ENCODE results near the gene HCRT. TPM values are rescaled to one million over a fixed set of nuclear protein-coding genes. Genes with fewer than 3 reads are reported as not detected.
"Not testable (repeated sequence)": the region's sequence is repeated elsewhere in the genome, so short reads cannot be mapped to it uniquely, and the experiment has no call there.

HCRT gene
- total and polyA plus RNA-seq, 7 donors, result not detected

- WGBS, 3 donors, result 30 to 31% (median 30%) methylated on average over 7 of the region's 7 CpGs
- DNase-seq (peak; percentile 71 to 86), ATAC-seq (peak; percentile 87 to 93 (median 89))
- Histone ChIP-seq H3K4me3 (no peak overlapping the region), H3K36me3 (ENCODE audit: insufficient read depth in 1 of 2, low read depth in 1 of 2) (peaks cover 0 to 7% of the 10 kb centered on the region in 2 donors), H3K27me3 (ENCODE audit: insufficient read depth in 3 of 3, low read length in 2 of 3) (no peaks in the 10 kb centered on the region), H3K27ac (peak overlapping the region; percentile 85), H3K9me3 (no peaks in the 10 kb centered on the region), H3K4me1 (peaks cover 72% of the 10 kb centered on the region)
- no peak for TF ChIP-seq CTCF (IDR thresholded peaks at IDR 0.05)
- intact Hi-C loops (cut with DNase I), result no loop called here
These were observed 42.8 kb downstream of the HCRT start for GRCh38 chr17:42142371-42142896.

DNA sequence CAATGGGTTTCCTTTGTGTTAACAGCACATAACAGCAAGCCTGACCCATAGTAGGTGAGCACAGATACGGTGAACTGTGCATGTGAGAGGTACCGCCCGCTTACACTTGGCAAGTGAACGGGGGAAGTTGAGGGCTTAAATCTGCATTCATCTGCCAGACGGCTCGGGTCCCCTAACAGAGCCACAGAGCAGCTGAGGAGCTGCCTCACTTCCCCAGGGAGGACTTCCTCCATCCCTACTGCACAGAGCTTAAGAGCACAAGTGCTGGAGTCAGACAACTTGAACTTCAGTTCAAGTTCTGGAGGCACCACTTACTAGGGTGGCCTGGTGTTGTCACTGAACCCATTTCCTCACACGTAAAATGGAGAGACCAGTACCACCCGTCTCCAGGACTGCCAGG is 43.9 kb downstream of the HCRT start:
- DNase-seq, result no peak
- Histone ChIP-seq H3K4me1 (peaks cover 82% of the 10 kb centered on the region), H3K27me3 (ENCODE audit: insufficient read depth in 3 of 3, low read length in 2 of 3) (no peaks in the 10 kb centered on the region), H3K4me3 (no peak overlapping the region), H3K9me3 (no peaks in the 10 kb centered on the region), H3K36me3 (ENCODE audit: insufficient read depth in 1 of 2, low read depth in 1 of 2) (peaks cover 0 to 15% of the 10 kb centered on the region in 2 donors), H3K27ac (peak overlapping the region; percentile 85)
- WGBS, 3 donors, result 57 to 60% (median 58%) methylated on average over 8 of the region's 8 CpGs
- intact Hi-C loops (cut with DNase I), result no loop called here
- ATAC-seq, result no peak
- no peak for TF ChIP-seq CTCF (IDR thresholded peaks at IDR 0.05)

- Histone ChIP-seq H3K27ac (peak overlapping the region; percentile 85), H3K36me3 (ENCODE audit: insufficient read depth in 1 of 2, low read depth in 1 of 2) (peaks cover 0 to 19% of the 10 kb centered on the region in 2 donors), H3K4me1 (peaks cover 89% of the 10 kb centered on the region)
- H3K27me3 ChIP-seq (ENCODE audit: insufficient read depth in 3 of 3, low read length in 2 of 3); DNase-seq; intact Hi-C loops (cut with DNase I); H3K9me3 ChIP-seq; H3K4me3 ChIP-seq; ATAC-seq: not testable (repeated sequence)
- 93 to 100% (median 95%) methylated on average over 7 of the region's 7 CpGs for WGBS, 3 donors
These were observed 44.6 kb downstream of the HCRT start for GRCh38 chr17:42140690-42141089.

DNA sequence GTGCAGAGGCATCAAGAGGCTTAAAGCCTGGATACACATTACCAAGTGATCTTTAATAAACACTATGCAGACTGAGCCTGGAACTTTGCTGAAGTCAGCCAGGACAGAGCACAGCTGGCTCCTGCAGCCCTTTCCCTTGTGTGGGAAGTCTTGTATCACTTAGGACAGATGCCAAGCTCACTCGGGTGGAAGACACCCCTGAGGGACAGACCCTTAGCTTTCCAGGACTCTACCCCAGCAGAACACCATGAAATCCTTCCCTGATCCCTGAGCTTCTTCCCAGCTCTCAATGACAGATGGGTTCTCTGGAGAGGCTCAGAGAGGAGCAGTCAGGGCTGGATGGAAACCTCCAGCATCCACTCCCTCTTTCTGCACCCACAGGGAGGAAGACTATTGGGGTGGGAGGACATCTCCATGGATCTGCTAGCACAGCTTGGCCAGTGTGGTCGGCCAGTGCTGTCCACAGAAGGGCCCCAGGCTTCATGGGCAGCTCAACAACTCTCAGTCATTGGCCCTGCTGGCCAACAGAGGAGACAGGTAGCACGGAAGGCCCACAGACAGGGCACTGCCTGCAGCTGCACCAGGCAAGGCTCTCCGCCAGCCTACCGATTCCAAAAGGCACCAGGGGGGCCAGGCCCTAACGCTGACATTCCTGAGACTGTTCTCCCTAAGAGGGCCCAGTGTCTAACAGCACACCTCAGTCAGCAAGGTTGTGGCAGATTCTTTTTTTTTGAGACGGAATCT is 46.3 kb downstream of the HCRT start:
- peaks cover 0 to 19% of the 10 kb centered on the region in 2 donors for H3K36me3 ChIP-seq (ENCODE audit: insufficient read depth in 1 of 2, low read depth in 1 of 2)
- peaks cover 94% of the 10 kb centered on the region for H3K4me1 ChIP-seq
- no peak for TF ChIP-seq CTCF (IDR thresholded peaks at IDR 0.05)
- intact Hi-C loops (cut with DNase I), result loop anchor here in 1 of 2 donors (10.0 kb wide), 1 partner anchor 136 kb away; the partner anchor contains the start of gene STAT5B
- WGBS, 3 donors, result 49 to 61% (median 54%) methylated on average over 7 of the region's 7 CpGs
- DNase-seq (no peak), ATAC-seq (no peak)
- no peak overlapping the region for H3K4me3 ChIP-seq
- no peaks in the 10 kb centered on the region for H3K9me3 ChIP-seq
- no peaks in the 10 kb centered on the region for H3K27me3 ChIP-seq (ENCODE audit: insufficient read depth in 3 of 3, low read length in 2 of 3)
- H3K27ac ChIP-seq, result peak overlapping the region; percentile 54

GRCh38 chr17:42136654-42137051 is 48.6 kb downstream of the HCRT start:
- WGBS, 3 donors, result 79 to 87% (median 85%) methylated on average over 3 of the region's 3 CpGs
- H3K27ac ChIP-seq, result peak overlapping the region; percentile 70
- DNase-seq (no peak), ATAC-seq (no peak)
- no peak for TF ChIP-seq CTCF (IDR thresholded peaks at IDR 0.05)
- H3K4me3 ChIP-seq, result no peak overlapping the region
- intact Hi-C loops (cut with DNase I), result loop anchor here in 1 of 2 donors (10.0 kb wide), 1 partner anchor 138 kb away; the partner anchor contains the start of gene STAT5B
- no peaks in the 10 kb centered on the region for H3K9me3 ChIP-seq
- no peaks in the 10 kb centered on the region for H3K27me3 ChIP-seq (ENCODE audit: insufficient read depth in 3 of 3, low read length in 2 of 3)
- peaks cover 95% of the 10 kb centered on the region for H3K4me1 ChIP-seq
- peaks cover 0 to 19% of the 10 kb centered on the region in 2 donors for H3K36me3 ChIP-seq (ENCODE audit: insufficient read depth in 1 of 2, low read depth in 1 of 2)

Measured in psoas muscle (tissue), 8 donors.